ENCODE results near the gene CACNA1C. TPM values are rescaled to one million over a fixed set of nuclear protein-coding genes. Genes with fewer than 3 reads are reported as not detected.

Gene CACNA1C
- total and polyA plus RNA-seq, 10 of the 15 experiments (the other 5 are each of a cell fraction or from before 2014, with no cell fraction given), result under 0.01 to 0.15 (median 0.09) TPM; not detected in 5

DNA sequence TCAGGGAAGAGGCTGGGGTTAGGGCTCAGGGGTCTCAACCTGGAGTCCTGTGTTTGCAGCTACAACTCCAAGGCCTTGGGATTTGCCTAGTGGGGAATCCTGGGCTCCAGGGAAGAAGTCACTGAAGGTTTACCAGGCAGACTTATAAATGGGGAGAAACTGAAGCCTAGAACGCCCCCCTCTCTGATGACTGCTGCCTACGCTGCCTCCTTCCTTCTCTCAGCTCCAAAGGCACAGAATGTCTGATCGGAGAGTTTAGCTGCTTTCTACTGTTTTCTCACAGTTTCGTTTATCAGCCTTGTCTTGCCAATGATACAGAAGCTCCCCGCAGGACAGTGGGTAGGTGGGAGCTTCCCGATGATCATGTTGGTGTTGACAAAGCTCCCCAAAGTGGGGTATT is 101.7 kb downstream of the CACNA1C start:
- ChIA-PET CTCF (no interaction called here), RAD21 (ENCODE audit: unreplicated experiment) (interaction anchor here (1.6 kb wide), 1 partner anchor 136 kb away, joined by 3 read pairs; no protein-coding TSS in a partner anchor), SMC1A (ENCODE audit: uncharacterized antibody, unreplicated experiment) (interaction anchor here (0.7 kb wide), 1 partner anchor 78 kb away, joined by 3 read pairs; no protein-coding TSS in a partner anchor), POLR2A (no interaction called here)
- Histone ChIP-seq H3K27ac (ENCODE audit: control insufficient read depth, insufficient read depth) (no peak overlapping the region), H3K9ac (ENCODE audit: control insufficient read depth, insufficient read depth, low read length) (no peak overlapping the region), H3K9me3 (replicated peaks; ENCODE audit: control insufficient read depth, insufficient read depth, low read length) (no peaks in the 10 kb centered on the region; the same call in 2 of the 3 replicates), H3K36me3 (ENCODE audit: control insufficient read depth in 2 of 2, insufficient read depth in 2 of 2, low read length in 1 of 2) (no peaks in the 10 kb centered on the region), H3K79me2 (ENCODE audit: control insufficient read depth, insufficient read depth, low read length) (no peaks in the 10 kb centered on the region), H3K4me1 (ENCODE audit: control insufficient read depth, insufficient read depth, low read length) (peaks cover 10% of the 10 kb centered on the region; the same call in 1 of the 2 replicates), H3K27me3 (replicated peaks in 1 of 2; ENCODE audit: control insufficient read depth in 2 of 2, insufficient read depth in 2 of 2, low read length in 1 of 2) (peaks cover 0 to 3% of the 10 kb centered on the region in 2 experiments; a peak in 1 of 4 replicates), H3K4me3 (no peak overlapping the region), H4K20me1 (ENCODE audit: control insufficient read depth, insufficient read depth) (no peaks in the 10 kb centered on the region), H2AFZ (ENCODE audit: control insufficient read depth, low read depth, low read length) (no peak overlapping the region), H3K4me2 (ENCODE audit: control insufficient read depth, insufficient read depth) (no peak overlapping the region)
- WGBS (ENCODE audit: insufficient coverage, insufficient replicate concordance, low lambda C conversion rate, missing lambda C conversion rate), result 63% methylated on average over 6 of the region's 6 CpGs
- no peak for ATAC-seq
- intact Hi-C loops (cut with micrococcal nuclease; ENCODE audit: unreplicated experiment) (no loop called here), in situ Hi-C loops (cut with MboI) (no loop called here)
- TF ChIP-seq, protein P1, sequence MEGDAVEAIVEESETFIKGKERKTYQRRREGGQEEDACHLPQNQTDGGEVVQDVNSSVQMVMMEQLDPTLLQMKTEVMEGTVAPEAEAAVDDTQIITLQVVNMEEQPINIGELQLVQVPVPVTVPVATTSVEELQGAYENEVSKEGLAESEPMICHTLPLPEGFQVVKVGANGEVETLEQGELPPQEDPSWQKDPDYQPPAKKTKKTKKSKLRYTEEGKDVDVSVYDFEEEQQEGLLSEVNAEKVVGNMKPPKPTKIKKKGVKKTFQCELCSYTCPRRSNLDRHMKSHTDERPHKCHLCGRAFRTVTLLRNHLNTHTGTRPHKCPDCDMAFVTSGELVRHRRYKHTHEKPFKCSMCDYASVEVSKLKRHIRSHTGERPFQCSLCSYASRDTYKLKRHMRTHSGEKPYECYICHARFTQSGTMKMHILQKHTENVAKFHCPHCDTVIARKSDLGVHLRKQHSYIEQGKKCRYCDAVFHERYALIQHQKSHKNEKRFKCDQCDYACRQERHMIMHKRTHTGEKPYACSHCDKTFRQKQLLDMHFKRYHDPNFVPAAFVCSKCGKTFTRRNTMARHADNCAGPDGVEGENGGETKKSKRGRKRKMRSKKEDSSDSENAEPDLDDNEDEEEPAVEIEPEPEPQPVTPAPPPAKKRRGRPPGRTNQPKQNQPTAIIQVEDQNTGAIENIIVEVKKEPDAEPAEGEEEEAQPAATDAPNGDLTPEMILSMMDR (IDR thresholded peaks at IDR 0.05 in 2 of 3, conservative IDR thresholded peaks at IDR 0.05 in 1 of 3; ENCODE audit: control insufficient read depth in 2 of 3, extremely low read depth in 1 of 3, insufficient read depth in 1 of 3, low read depth in 3 of 3, low read length in 3 of 3), result no peak
- TF ChIP-seq, protein P2, sequence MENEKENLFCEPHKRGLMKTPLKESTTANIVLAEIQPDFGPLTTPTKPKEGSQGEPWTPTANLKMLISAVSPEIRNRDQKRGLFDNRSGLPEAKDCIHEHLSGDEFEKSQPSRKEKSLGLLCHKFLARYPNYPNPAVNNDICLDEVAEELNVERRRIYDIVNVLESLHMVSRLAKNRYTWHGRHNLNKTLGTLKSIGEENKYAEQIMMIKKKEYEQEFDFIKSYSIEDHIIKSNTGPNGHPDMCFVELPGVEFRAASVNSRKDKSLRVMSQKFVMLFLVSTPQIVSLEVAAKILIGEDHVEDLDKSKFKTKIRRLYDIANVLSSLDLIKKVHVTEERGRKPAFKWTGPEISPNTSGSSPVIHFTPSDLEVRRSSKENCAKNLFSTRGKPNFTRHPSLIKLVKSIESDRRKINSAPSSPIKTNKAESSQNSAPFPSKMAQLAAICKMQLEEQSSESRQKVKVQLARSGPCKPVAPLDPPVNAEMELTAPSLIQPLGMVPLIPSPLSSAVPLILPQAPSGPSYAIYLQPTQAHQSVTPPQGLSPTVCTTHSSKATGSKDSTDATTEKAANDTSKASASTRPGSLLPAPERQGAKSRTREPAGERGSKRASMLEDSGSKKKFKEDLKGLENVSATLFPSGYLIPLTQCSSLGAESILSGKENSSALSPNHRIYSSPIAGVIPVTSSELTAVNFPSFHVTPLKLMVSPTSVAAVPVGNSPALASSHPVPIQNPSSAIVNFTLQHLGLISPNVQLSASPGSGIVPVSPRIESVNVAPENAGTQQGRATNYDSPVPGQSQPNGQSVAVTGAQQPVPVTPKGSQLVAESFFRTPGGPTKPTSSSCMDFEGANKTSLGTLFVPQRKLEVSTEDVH (IDR thresholded peaks at IDR 0.05; ENCODE audit: low read depth, partially characterized antibody), result no peak
- TF ChIP-seq YY1 (IDR thresholded peaks at IDR 0.05; ENCODE audit: low read depth, low read length) (no peak), ZNF207 (IDR thresholded peaks at IDR 0.05; ENCODE audit: borderline replicate concordance) (no peak)
- FAIRE-seq, result no peak
- BruUV-seq (replicated peaks), result no TSS peak
- DNase-seq (ENCODE audit: low read depth, low spot score), result no peak

Measured in GM12878 (cell line).